Erythroblast (primary cell): ENCODE measurements around the gene MDH2.

Experiments
- GATA1 ChIP-seq: IDR thresholded peaks from 2 replicates; pipeline ENCODE4 v1.6.1; 2011; ENCODE audit warnings: low read depth, mild to moderate bottlenecking, control low read depth, low read length, moderate library complexity
- POLR2A ChIP-seq: IDR thresholded peaks from 2 replicates; pipeline ENCODE4 v1.6.1; 2011; ENCODE audit warnings: mild to moderate bottlenecking, low read length

DNA sequence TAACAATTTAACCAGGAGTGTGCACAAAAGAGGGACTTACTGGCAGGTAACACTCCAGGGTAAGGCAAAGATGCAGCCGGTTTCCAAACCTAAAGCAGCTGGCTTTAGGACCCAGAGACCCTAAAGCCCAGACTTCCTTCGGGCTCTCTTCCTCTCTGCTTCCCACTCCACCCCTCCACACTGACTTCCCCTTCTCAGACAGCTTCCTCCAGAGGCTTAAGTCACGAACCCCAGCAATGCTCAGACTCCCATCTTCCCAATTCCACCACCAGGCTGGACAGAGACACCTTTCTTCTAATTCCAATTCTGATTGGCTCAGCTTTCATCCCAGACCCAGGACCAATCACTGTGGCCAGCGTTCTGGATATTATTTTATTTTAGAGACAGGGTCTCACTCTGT is 24.9 kb upstream of the MDH2 start:
- TF ChIP-seq POLR2A (no peak), GATA1 (no peak)
